GM19324 (cell line): ENCODE data around the gene CRTAP.
"Not testable (repeated sequence)": the region's sequence is repeated elsewhere in the genome, so short reads cannot be mapped to it uniquely, and the experiment has no call there.

Experiments used
- ATAC-seq: cut with Tn5 transposase; IDR thresholded peaks from one replicate; pipeline ENCODE4 v1.9.1; 2021; ENCODE audit warnings: mild to moderate bottlenecking, moderate library complexity; ENCODE audit not compliant: unreplicated experiment, low FRiP score

CRTAP gene

GRCh38 chr3:33137691-33138090 is 23.9 kb downstream of the CRTAP start:
- no peak for ATAC-seq

DNA sequence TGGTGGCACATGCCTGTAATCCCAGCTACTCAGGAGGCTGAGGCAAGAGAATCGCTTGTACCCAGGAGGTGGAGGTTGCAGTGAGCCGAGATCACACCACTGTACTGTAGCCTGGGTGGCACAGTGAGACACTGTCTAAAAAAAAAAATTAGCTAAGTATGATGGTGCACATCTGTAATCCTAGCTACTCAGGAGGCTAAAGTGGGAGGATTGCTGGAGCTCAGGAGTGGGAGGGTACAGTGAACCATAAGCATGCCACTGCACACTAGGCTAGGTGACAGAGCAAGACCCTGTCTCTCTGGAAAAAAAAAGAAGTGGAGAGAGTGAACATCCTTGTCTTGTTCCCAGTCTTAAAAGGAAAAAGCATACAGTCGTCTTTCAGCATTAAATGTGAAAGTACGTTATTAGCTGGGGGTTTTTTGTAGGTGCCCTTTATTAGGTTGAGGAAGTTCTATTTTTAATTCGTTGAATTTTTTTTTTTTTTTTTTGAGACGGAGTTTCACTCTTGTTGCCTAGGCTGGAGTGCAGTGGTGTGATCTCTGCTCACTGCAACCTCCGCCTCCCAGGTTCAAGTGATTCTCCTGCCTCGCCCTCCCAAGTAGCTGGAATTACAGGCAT is 25.3 kb downstream of the CRTAP start:
- ATAC-seq = not testable (repeated sequence)

- no peak for ATAC-seq
Observed at GRCh38 chr3:33139996-33140395, 26.2 kb downstream of the CRTAP start.

GRCh38 chr3:33141006-33141405 is 27.2 kb downstream of the CRTAP start:
- no peak for ATAC-seq

DNA sequence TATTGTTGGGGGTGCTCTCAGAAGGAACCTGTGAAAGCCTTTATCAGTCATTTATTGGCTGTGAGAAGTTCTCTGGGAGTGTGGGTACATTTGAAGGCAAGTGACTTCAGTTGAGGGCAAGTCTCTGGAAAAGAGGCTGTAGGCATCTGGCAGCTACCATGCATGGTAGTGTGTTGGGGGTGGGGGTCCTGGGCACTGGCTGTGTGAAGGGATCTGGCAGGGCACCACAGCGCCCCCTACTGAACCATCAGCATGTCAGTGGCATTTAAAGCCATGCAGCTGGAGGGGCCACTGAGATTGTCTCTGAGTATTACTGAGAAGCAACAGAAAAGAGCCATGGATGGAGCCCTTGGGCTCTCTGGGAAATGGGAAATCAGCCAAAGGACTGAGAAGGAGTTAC is 30.6 kb downstream of the CRTAP start:
- no peak for ATAC-seq

DNA sequence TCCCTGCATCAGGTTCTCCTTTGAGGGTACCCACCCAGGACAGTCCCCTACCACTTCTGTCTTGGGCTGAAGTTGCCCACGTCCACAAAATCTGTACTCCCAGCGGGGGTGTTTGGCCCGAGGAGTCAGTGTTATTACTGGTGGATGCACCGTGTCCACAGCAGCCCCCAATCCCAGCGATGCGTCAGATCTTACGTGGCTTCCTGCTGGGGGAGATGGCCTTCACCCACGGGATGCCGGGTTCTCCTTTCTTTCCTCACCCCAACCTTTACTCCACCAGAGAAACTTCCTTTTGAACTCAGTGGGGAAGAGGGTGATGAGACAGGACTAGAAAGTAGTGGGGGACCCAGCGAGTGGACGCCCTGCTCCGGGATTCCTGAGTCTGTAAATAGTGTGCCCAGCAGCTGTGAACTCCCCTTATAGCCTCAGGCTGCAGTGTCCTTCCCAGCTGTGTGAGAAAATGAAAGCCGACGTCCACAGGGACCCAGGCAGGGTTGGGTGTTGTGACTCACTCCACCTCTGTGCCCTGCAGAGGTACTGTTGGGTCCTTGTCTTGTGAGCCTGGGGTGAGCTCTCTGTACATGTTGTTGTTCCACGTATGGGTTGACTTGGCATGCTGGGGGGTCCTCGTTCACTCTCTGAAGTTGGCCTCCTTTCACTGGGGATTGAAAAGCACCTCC is 31.5 kb downstream of the CRTAP start:
- ATAC-seq = no peak

DNA sequence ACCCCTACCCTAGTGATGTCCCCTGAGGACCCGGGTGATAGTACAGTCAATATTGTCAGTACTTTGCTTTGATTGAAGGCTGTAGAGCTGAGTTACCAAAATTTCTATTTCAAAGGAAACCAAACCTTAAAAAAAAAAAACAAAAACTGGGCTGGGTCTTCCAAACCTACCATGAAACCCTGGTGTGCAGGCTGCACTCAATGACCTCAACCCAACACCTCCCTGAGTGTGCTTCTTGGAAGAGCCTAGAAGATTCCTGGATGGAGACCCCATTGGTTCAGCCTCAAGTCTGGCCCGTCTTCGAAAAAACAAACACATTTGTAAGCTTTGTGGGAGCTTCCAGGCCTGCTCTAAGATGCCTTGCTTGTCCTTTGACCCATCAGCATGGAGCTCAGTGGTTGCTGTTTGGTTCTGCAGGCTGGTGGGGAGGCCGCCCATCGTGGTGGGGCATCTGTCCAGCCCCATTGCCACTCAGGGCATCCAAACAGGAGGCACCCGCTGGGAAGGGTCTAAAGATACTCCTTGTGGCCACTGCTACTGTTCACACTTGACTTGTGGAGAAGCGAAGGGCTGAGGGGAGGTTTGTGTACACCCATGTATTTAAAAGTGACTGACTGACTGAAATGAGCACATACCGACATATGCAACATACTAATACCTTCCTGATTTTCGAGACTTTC is 32.2 kb downstream of the CRTAP start:
- ATAC-seq = no peak

DNA sequence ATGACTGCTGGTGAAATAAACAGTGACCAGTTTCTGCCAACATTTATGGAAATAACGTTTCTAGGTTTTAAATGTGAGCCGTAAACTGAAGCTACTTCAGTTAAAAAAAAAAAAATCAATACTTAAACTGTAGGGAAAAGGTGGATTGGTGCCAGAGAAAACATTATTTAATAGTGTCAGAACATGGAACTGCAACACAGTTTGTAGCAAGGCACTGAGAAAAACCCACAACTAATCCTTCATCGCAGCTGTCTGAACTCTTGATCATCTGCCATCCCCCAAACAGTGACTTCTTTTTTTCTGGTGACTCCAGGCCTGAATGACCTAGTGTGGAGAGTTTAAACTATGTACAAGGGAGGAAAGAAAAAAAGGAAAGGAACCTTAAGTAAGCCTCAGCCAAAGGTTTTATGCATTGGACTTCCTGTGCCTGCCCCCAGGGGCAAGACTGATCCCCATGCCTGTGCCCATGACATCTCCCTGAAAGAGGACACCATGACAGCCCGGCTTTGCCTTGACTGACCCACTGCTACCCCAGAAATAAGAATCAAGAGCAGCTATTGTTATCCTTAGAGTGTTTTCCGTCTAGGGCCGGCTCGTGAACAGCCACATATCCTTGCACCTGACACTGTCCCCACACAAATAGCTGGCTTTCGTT is 33.1 kb downstream of the CRTAP start:
- ATAC-seq = no peak

- no peak for ATAC-seq
Observed at GRCh38 chr3:33149342-33149741, 35.5 kb downstream of the CRTAP start.

DNA sequence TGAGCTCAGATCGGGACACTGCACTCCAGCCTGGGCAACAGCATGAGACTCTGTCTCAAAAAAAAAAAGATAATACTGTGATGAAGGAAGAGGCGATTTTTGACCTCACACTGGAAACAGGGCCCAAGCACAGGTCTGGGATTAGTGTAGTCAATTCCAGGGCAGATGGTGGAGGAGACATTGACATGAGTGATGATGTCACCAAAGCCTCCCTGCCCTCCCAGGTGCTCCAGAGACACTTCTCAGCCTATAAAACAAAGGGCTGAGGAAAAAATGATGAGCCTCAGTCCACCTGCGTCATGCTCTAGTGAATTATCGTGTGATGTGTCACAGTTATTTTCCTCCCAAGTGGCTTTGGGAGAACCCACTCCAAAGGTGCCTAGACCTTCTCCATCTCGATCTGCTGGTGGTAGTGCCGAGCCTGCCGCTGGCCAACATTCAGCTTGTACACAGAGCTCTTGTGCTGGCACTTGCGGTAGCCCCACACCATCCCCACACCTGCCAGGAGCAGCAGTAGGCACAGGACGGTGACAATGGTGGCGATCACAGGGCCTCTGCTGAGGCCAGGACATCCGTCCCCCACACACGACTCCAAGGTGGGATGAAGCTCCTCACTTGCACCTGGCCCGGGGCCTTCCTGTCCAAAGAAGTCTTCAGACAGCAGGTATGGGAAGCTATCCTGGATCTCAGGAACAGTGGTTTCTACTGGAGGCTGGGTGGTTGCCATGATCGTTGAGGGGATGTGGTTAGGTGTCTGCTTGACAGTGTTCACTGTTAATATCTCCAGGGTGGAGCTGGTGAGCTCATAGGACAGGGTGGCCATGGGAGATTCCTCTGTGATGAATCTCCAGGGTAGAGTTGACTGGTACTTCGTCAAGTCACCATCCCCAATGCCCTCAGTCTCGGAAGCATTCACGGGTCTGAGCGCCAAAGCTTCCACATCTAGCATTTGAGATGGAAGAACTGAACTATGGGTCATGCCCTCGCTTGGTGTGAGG is 38.8 kb downstream of the CRTAP start:
- no peak for ATAC-seq

- ATAC-seq = no peak
Observed at GRCh38 chr3:33153782-33154181, 40.0 kb downstream of the CRTAP start.

DNA sequence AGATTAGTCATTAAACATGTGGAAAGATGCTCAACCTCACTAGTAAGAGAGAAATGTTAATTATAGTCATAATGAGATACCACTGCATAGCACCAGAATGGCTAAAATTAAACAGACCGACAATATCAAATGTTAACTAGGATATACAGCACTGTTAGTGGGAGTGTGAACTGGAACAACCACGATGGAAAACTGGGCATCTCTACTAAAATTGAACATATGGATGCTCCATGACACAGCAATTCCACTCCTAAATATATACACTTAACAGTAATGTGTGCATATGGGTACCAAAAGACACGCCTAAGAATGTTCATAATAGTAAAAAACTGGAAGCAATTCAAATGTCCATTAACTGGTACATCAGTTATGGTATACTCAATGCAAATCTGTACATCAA is 41.5 kb downstream of the CRTAP start:
- ATAC-seq = no peak

DNA sequence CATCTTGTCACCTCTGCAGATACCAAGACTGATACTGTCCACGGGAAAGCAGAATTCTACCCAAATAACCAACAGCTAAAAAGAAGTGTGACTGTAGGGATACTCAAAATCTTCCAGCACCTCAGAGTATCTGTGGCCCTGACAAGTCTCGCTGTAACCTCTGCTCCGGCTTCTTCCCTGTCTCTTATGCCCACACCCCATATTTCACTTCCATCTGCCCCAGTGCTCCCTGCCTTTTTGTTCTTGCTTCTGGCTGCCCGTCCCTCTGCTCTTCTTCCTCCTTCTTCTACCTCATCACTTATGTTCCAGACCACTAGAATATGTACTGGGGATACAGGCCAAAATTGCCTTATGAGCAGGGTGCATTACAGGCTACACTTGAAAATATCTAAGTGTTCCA is 45.4 kb downstream of the CRTAP start:
- no peak for ATAC-seq

DNA sequence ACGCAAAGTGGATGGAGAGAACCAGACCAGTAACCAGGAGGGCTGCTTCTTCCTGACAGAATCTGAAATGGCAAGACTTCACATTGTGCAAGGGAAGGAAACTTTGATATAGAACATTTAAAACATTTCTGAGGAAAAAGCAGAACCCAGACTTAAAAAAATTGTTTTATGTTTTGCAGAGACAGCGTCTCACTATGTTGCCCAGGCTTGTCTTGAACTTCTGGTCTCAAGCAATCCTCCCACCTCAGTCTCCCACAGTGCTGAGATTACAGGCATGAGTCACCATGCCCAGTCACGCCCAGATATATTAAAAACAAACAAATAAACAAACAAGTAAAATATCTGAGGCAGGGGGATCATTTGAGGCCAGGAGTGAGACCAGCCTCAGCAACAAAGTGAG is 46.2 kb downstream of the CRTAP start:
- ATAC-seq = no peak

GRCh38 chr3:33162621-33163020 is 48.8 kb downstream of the CRTAP start:
- ATAC-seq = not testable (repeated sequence)

- no peak for ATAC-seq
Observed at GRCh38 chr3:33165372-33165771, 51.6 kb downstream of the CRTAP start.

DNA sequence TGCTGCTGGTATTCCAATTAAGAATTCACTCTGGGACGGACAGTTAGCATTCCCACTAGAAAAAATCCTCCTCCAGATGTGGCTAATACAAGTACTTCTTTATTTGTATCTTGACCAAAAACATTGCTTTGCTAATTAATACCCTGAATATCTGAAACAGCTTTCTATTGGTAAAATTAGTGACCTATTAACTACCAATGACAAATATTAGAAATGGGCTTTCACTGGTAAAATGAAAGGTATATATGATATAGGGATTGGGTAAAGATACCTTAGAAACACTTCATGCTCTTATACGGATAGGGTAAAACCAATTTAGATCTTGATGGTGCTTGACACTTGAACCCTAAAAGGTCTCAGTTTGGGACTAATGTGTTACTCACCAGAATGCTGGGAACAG is 52.3 kb downstream of the CRTAP start:
- no peak for ATAC-seq

DNA sequence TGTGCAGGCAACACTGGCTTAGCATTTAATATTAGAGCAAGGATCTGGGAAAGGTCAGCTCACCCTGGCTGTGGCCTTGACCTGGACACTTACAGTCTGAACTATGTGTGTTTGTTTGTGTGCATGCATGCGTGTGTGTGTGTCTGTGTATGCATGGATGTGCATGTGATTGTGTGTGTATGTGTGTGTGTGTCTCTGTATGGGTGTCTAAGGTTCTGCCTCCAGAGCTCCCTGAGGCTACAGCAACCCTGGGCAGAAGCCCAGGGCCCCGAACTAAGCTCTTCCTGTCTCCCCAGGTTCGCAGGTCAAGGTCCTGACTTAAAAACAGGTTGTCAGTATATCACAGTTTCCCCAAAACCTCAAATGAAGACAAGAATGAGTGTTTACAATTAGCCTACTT is 53.5 kb downstream of the CRTAP start:
- no peak for ATAC-seq

- no peak for ATAC-seq
Observed at GRCh38 chr3:33167716-33168336, 54.0 kb downstream of the CRTAP start.

DNA sequence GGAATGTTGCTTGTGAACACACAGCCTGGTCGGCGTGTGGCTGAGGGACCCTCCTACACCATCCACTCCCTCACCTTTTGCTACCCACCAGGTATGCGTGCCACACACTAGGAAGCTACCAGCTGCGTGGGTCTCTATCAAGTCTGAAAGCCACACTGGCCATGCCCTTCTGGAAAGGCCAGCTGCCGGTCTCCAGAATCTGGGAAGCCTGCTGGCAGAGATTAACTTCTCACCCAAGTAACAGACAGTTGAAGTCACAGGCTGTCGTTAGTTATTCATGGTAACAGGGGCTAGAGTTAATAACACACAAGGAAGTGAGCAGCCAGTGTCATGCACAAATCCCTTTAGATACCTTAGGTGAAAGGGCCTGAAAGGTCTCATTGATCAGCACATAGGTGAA is 56.7 kb downstream of the CRTAP start:
- ATAC-seq = no peak
